ENCODE measurements around the gene COL4A6.

GRCh38 chrX:108198420-108198819, 239.8 kb downstream of the COL4A6 start:
- TF ChIP-seq CTCF (IDR thresholded peaks at IDR 0.05) (no peak), POLR2A (IDR thresholded peaks at IDR 0.05) (no peak), EP300 (IDR thresholded peaks at IDR 0.05) (no peak)
